Body of pancreas (tissue), 4 donors: ENCODE data around the gene MPI. TPM values are rescaled to one million over a fixed set of nuclear protein-coding genes. Genes with fewer than 3 reads are reported as not detected.
"Not testable (repeated sequence)": the region's sequence is repeated elsewhere in the genome, so short reads cannot be mapped to it uniquely, and the experiment has no call there.

ENCODE experiments used
- ATAC-seq: fragments of 150-250 bp; one replicate; pipeline ENCODE4 v1.9.1; 2016
- DNase-seq, 4 donors: peaks; one replicate each; pipeline ENCODE4 v3.0.0-alpha.2; 2019
- H3K27ac ChIP-seq, 4 donors: fragments of 200-600 bp; sonication (generic); 1 replicate in 3 of 4; 2 replicates in 1 of 4; pipeline versions ENCODE4 v1.5.1 to v1.6.1; 2016 to 2019; ENCODE audit warnings: mild to moderate bottlenecking in 1 of 4, mixed read lengths in 1 of 4, moderate library complexity in 1 of 4
- H3K27me3 ChIP-seq, 2 donors: fragments of 200-600 bp; sonication (generic); one replicate each; pipeline ENCODE4 v1.6.0; 2016; ENCODE audit warnings: mild to moderate bottlenecking in 1 of 2
- H3K36me3 ChIP-seq, 2 donors: fragments of 200-600 bp; sonication (generic); replicated peaks in 1 of 2; 2 replicates each; pipeline ENCODE4 v1.5.1; 2016; ENCODE audit warnings: low read depth in 2 of 2; ENCODE audit not compliant: insufficient read depth in 1 of 2
- H3K4me1 ChIP-seq: fragments of 200-600 bp; sonication (generic); one replicate; pipeline ENCODE4 v1.6.0; 2016
- H3K4me3 ChIP-seq, 2 donors: fragments of 200-600 bp; sonication (generic); 1 replicate in 1 of 2; 2 replicates in 1 of 2; pipeline ENCODE4 v1.5.1; 2016 to 2019
- H3K9me3 ChIP-seq, 3 donors: fragments of 200-600 bp; sonication (generic); 1 replicate in 2 of 3; 2 replicates in 1 of 3; pipeline ENCODE4 v1.5.1; 2016
- CTCF ChIP-seq, 7 experiments: fragments of 450-650 bp in 4 of 7; fragments of 200-600 bp in 3 of 7; sonication (generic) in 3 of 7; IDR thresholded peaks; one replicate each; pipeline ENCODE4 v1.5.1; 2016 to 2019; ENCODE audit warnings: antibody characterized with exemption in 7 of 7
- POLR2A ChIP-seq, 3 donors: fragments of 450-650 bp; IDR thresholded peaks; one replicate each; pipeline ENCODE4 v1.6.1; 2016; ENCODE audit warnings: antibody characterized with exemption in 3 of 3, mild to moderate bottlenecking in 2 of 3
- WGBS, 2 donors: methylation state at CpG; one replicate each; pipeline ENCODE4 v1.1.5; 2017; 5-methylcytosine and 5-hydroxymethylcytosine counted together
- intact Hi-C: fragments of 100-400 bp; cut with DNase I; formaldehyde crosslinking; loops from one replicate; pipeline ENCODE4 v1.15.1; 2023
- total RNA-seq, 2 donors: library from RNA; depleted of rRNA; stranded (reverse); fragments of >200 nt; gene quantifications; one replicate each; pipeline ENCODE4 v1.1.0, GENCODE V29; 2016

MPI gene
- total RNA-seq, 2 donors from 2014 or later = 47.5 to 80.4 TPM

GRCh38 chr15:74893627-74894026, 3.8 kb downstream of the MPI start:
- Histone ChIP-seq H3K27ac (no peak overlapping the region), H3K36me3 (no peaks in the 10 kb centered on the region), H3K4me3 (no peak overlapping the region), H3K27me3 (no peaks in the 10 kb centered on the region), H3K4me1 (peaks cover 38% of the 10 kb centered on the region), H3K9me3 (no peaks in the 10 kb centered on the region)
- no peak for DNase-seq
- intact Hi-C loops = no loop called here
- WGBS, 2 donors = 81 to 93% methylated on average over 3 of the region's 3 CpGs
- TF ChIP-seq CTCF (IDR thresholded peaks at IDR 0.05) = no peak
- no peak for TF ChIP-seq POLR2A (IDR thresholded peaks at IDR 0.05)
- no peak for ATAC-seq

GRCh38 chr15:74894383-74894782, 4.5 kb downstream of the MPI start:
- H3K27ac ChIP-seq, H3K4me3 ChIP-seq, H3K9me3 ChIP-seq, ATAC-seq, H3K36me3 ChIP-seq, H3K27me3 ChIP-seq, DNase-seq, intact Hi-C loops: not testable (repeated sequence)
- 97 to 98% methylated on average over 7 of the region's 7 CpGs for WGBS, 2 donors
- peaks cover 36% of the 10 kb centered on the region for H3K4me1 ChIP-seq

- H3K27ac ChIP-seq = no peak overlapping the region
- ATAC-seq (no peak), DNase-seq (no peak)
- intact Hi-C loops = no loop called here
- H3K36me3 ChIP-seq = no peaks in the 10 kb centered on the region
- WGBS, 2 donors = 87 to 96% methylated on average over 5 to 6 of the region's 6 CpGs
- peaks cover 26% of the 10 kb centered on the region for H3K4me1 ChIP-seq
- TF ChIP-seq CTCF (IDR thresholded peaks at IDR 0.05) (no peak), POLR2A (IDR thresholded peaks at IDR 0.05) (no peak)
- no peak overlapping the region for H3K4me3 ChIP-seq
- no peaks in the 10 kb centered on the region for H3K27me3 ChIP-seq
- H3K9me3 ChIP-seq = no peaks in the 10 kb centered on the region
Observed at GRCh38 chr15:74895830-74896229, 6.0 kb downstream of the MPI start.

- no peak overlapping the region for H3K27ac ChIP-seq
- DNase-seq (no peak), ATAC-seq (no peak)
- H3K9me3 ChIP-seq = no peaks in the 10 kb centered on the region
- peaks cover 24% of the 10 kb centered on the region for H3K4me1 ChIP-seq
- TF ChIP-seq POLR2A (IDR thresholded peaks at IDR 0.05) (no peak), CTCF (IDR thresholded peaks at IDR 0.05) (no peak)
- 86 to 89% methylated on average over 3 of the region's 3 CpGs for WGBS, 2 donors
- no peaks in the 10 kb centered on the region for H3K36me3 ChIP-seq
- intact Hi-C loops = no loop called here
- no peak overlapping the region for H3K4me3 ChIP-seq
- H3K27me3 ChIP-seq = no peaks in the 10 kb centered on the region
Observed at GRCh38 chr15:74896316-74896715, 6.5 kb downstream of the MPI start.

GRCh38 chr15:74897300-74897701, 7.5 kb downstream of the MPI start:
- H3K4me3 ChIP-seq = no peak overlapping the region
- TF ChIP-seq POLR2A (IDR thresholded peaks at IDR 0.05) = no peak
- TF ChIP-seq CTCF (IDR thresholded peaks at IDR 0.05) = no peak
- H3K27me3 ChIP-seq = no peaks in the 10 kb centered on the region
- WGBS, 2 donors = 83% methylated on average over 6 of the region's 6 CpGs; no CpG with 5 or more reads in 1 of the 2 donors
- DNase-seq = no peak
- peaks cover 22% of the 10 kb centered on the region for H3K4me1 ChIP-seq
- intact Hi-C loops = no loop called here
- no peak for ATAC-seq
- no peaks in the 10 kb centered on the region for H3K9me3 ChIP-seq
- no peak overlapping the region for H3K27ac ChIP-seq
- peaks cover 0 to 5% of the 10 kb centered on the region in 2 donors for H3K36me3 ChIP-seq
